H9 (cell line): ENCODE measurements around the gene NPHP4. TPM values are rescaled to one million over a fixed set of nuclear protein-coding genes. Genes with fewer than 3 reads are reported as not detected.

ENCODE experiments used
- DNase-seq: peaks from one replicate; pipeline ENCODE4 v3.0.0-alpha.2; 2017
- H2AFZ ChIP-seq: one replicate; pipeline ENCODE4 v1.6.1; 2013; ENCODE audit warnings: mild to moderate bottlenecking, low read length, control low read depth, moderate library complexity
- H2AK5ac ChIP-seq: 2 replicates; pipeline ENCODE4 v1.6.1; 2013; ENCODE audit warnings: low read length, control low read depth, mixed read lengths; ENCODE audit not compliant: insufficient read length
- H2BK120ac ChIP-seq: one replicate; pipeline ENCODE4 v1.6.1; 2013; ENCODE audit warnings: low read depth, mild to moderate bottlenecking, low read length, control low read depth, inconsistent platforms; ENCODE audit not compliant: poor library complexity, severe bottlenecking
- H2BK12ac ChIP-seq: 2 replicates; pipeline ENCODE4 v1.6.1; 2013; ENCODE audit warnings: low read length, control low read depth, mixed read lengths, low read depth; ENCODE audit not compliant: insufficient read length
- H2BK15ac ChIP-seq: 2 replicates; pipeline ENCODE4 v1.6.1; 2013; ENCODE audit warnings: low read depth, low read length, control low read depth
- H2BK20ac ChIP-seq: one replicate; pipeline ENCODE4 v1.6.1; 2013; ENCODE audit warnings: low read depth, mild to moderate bottlenecking, low read length, control low read depth, inconsistent platforms; ENCODE audit not compliant: poor library complexity, severe bottlenecking
- H2BK5ac ChIP-seq: 2 replicates; pipeline ENCODE4 v1.6.1; 2013; ENCODE audit warnings: low read length, control low read depth, mixed read lengths; ENCODE audit not compliant: insufficient read length
- H3K14ac ChIP-seq: 2 replicates; pipeline ENCODE4 v1.6.1; 2013; ENCODE audit warnings: low read length, control low read depth; ENCODE audit not compliant: insufficient read depth
- H3K18ac ChIP-seq: 2 replicates; pipeline ENCODE4 v1.6.1; 2013; ENCODE audit warnings: low read depth, mild to moderate bottlenecking, mixed read lengths, low read length, control low read depth; ENCODE audit not compliant: insufficient read length
- H3K23ac ChIP-seq: 2 replicates; pipeline ENCODE4 v1.6.1; 2013; ENCODE audit warnings: low read length, control low read depth, mixed read lengths, low read depth; ENCODE audit not compliant: insufficient read length
- H3K23me2 ChIP-seq: 2 replicates; pipeline ENCODE4 v1.6.1; 2013; ENCODE audit warnings: low read depth, mild to moderate bottlenecking, mixed read lengths, low read length, control low read depth; ENCODE audit not compliant: insufficient read length, poor library complexity, severe bottlenecking
- H3K27ac ChIP-seq: 2 replicates; pipeline ENCODE4 v1.5.1; 2013; ENCODE audit warnings: low read length, control low read depth, mixed read lengths, low read depth; ENCODE audit not compliant: insufficient read length
- H3K27me3 ChIP-seq: 2 replicates; pipeline ENCODE4 v1.6.1; 2013; ENCODE audit warnings: low read length, control low read depth, inconsistent platforms; ENCODE audit not compliant: insufficient read depth
- H3K4ac ChIP-seq: 2 replicates; pipeline ENCODE4 v1.6.1; 2013; ENCODE audit warnings: low read depth, mild to moderate bottlenecking, control low read depth, inconsistent platforms, low read length, moderate library complexity
- H3K4me1 ChIP-seq: 2 replicates; pipeline ENCODE4 v1.6.1; 2013; ENCODE audit warnings: low read length, control low read depth, inconsistent platforms; ENCODE audit not compliant: insufficient read depth
- H3K4me2 ChIP-seq: 2 replicates; pipeline ENCODE4 v1.6.1; 2013; ENCODE audit warnings: low read length, control low read depth, mixed read lengths; ENCODE audit not compliant: insufficient read length, insufficient read depth
- H3K56ac ChIP-seq: 2 replicates; pipeline ENCODE4 v1.6.1; 2013; ENCODE audit warnings: low read depth, mild to moderate bottlenecking, mixed read lengths, low read length, control low read depth; ENCODE audit not compliant: insufficient read length
- H3K79me1 ChIP-seq: 2 replicates; pipeline ENCODE4 v1.6.1; 2013; ENCODE audit warnings: low read depth, mild to moderate bottlenecking, moderate library complexity, low read length, control low read depth, inconsistent platforms; ENCODE audit not compliant: insufficient read depth, poor library complexity, severe bottlenecking
- H3K79me2 ChIP-seq: 2 replicates; pipeline ENCODE4 v1.6.1; 2013; ENCODE audit warnings: low read length, control low read depth, inconsistent platforms; ENCODE audit not compliant: insufficient read depth
- H3K9ac ChIP-seq: 2 replicates; pipeline ENCODE4 v1.6.1; 2013; ENCODE audit warnings: low read length, control low read depth, mixed read lengths; ENCODE audit not compliant: insufficient read length; ENCODE audit errors: extremely low read depth
- H3K9me3 ChIP-seq: one replicate; pipeline ENCODE4 v1.6.1; 2013; ENCODE audit warnings: low read depth, low read length, inconsistent platforms; ENCODE audit not compliant: control insufficient read depth
- H3T11ph ChIP-seq: one replicate; pipeline ENCODE4 v1.6.1; 2013; ENCODE audit warnings: mild to moderate bottlenecking, low read length, control low read depth, inconsistent platforms
- H4K20me1 ChIP-seq: one replicate; pipeline ENCODE4 v1.6.1; 2013; ENCODE audit not compliant: control insufficient read depth, insufficient read length, insufficient read depth
- H4K5ac ChIP-seq: 2 replicates; pipeline ENCODE4 v1.6.1; 2013; ENCODE audit warnings: low read depth, mild to moderate bottlenecking, mixed read lengths, low read length, control low read depth; ENCODE audit not compliant: insufficient read length
- H4K8ac ChIP-seq: replicated peaks from 2 replicates; pipeline ENCODE4 v1.6.1; 2013; ENCODE audit warnings: low read length, control low read depth, mixed read lengths, low read depth; ENCODE audit not compliant: insufficient read length
- H4K91ac ChIP-seq: 2 replicates; pipeline ENCODE4 v1.6.1; 2013; ENCODE audit warnings: low read depth, mild to moderate bottlenecking, moderate library complexity, mixed read lengths, low read length, control low read depth; ENCODE audit not compliant: insufficient read length
- H3K27ac Mint-ChIP-seq, 3 experiments: 2 replicates in 2 of 3; 3 replicates in 1 of 3; pipeline ENCODE4 v1.8.0; 2020 to 2021; ENCODE audit warnings: mixed read lengths in 3 of 3, mild to moderate bottlenecking in 1 of 3, moderate library complexity in 1 of 3
- H3K27me3 Mint-ChIP-seq: 2 replicates; pipeline ENCODE4 v1.8.0; 2021; ENCODE audit warnings: low read depth, mild to moderate bottlenecking, moderate library complexity, mixed read lengths
- H3K36me3 Mint-ChIP-seq, 3 experiments: 2 replicates in 2 of 3; 3 replicates in 1 of 3; pipeline ENCODE4 v1.8.0; 2020 to 2021; ENCODE audit warnings: low read depth in 3 of 3, mixed read lengths in 3 of 3; ENCODE audit not compliant: insufficient read depth in 1 of 3
- H3K4me1 Mint-ChIP-seq, 2 experiments: 2 replicates each; pipeline ENCODE4 v1.8.0; 2020; ENCODE audit warnings: mixed read lengths in 2 of 2
- H3K4me3 Mint-ChIP-seq, 2 experiments: 2 replicates in 1 of 2; 3 replicates in 1 of 2; pipeline ENCODE4 v1.8.0; 2020 to 2021; ENCODE audit warnings: mild to moderate bottlenecking in 2 of 2, mixed read lengths in 2 of 2, moderate library complexity in 1 of 2
- H3K9me3 Mint-ChIP-seq, 2 experiments: 2 replicates in 1 of 2; 3 replicates in 1 of 2; pipeline ENCODE4 v1.8.0; 2020; ENCODE audit warnings: mild to moderate bottlenecking in 2 of 2, mixed read lengths in 2 of 2, moderate library complexity in 1 of 2
- CTCF ChIP-seq: fragments of 200-600 bp; sonication (generic); conservative IDR thresholded peaks from 3 replicates; pipeline ENCODE4 v1.8.0; 2021; ENCODE audit warnings: antibody characterized with exemption, mild to moderate bottlenecking
- WGBS: extraction: QIAGEN DNeasy Blood & Tissue Kit; methylation state at CpG from one replicate; pipeline ENCODE4 v1.1.7; 2013; ENCODE audit warnings: missing lambda C conversion rate, low lambda C conversion rate, mixed read lengths; ENCODE audit not compliant: insufficient read length; ENCODE audit errors: extremely low coverage; 5-methylcytosine and 5-hydroxymethylcytosine counted together
- total RNA-seq: library from RNA; stranded (reverse); gene quantifications from 2 replicates; pipeline ENCODE4 v1.2.1, GENCODE V29; 2021

Gene NPHP4
- total RNA-seq, 1 experiment from 2014 or later, result 17.6 TPM

- Histone ChIP-seq H2BK5ac (no peak overlapping the region), H2BK120ac (no peak overlapping the region), H3K56ac (no peak overlapping the region), H3K23me2 (no peaks in the 10 kb centered on the region), H2AK5ac (no peak overlapping the region), H3K4me1 (peaks cover 6% of the 10 kb centered on the region; the same call in 1 of the 2 replicates), H3K18ac (no peak overlapping the region), H3K79me1 (no peaks in the 10 kb centered on the region), H2AFZ (no peak overlapping the region), H4K20me1 (no peaks in the 10 kb centered on the region), H2BK12ac (no peak overlapping the region), H3K23ac (no peak overlapping the region), H3K27me3 (no peaks in the 10 kb centered on the region), H3K9me3 (no peaks in the 10 kb centered on the region), H2BK20ac (no peak overlapping the region), H2BK15ac (no peak overlapping the region), H3K4me2 (no peak overlapping the region), H4K8ac (no peak overlapping the region), H3K79me2 (no peaks in the 10 kb centered on the region), H3K27ac (no peak overlapping the region), H3K4ac (no peak overlapping the region), H3K9ac (no peak overlapping the region), H4K5ac (no peak overlapping the region), H4K91ac (no peak overlapping the region), H3T11ph (no peak overlapping the region), H3K14ac (no peak overlapping the region)
- Mint-ChIP-seq H3K4me1 (peaks cover 36 to 44% of the 10 kb centered on the region in 2 experiments), H3K9me3 (peaks cover 6% of the 10 kb centered on the region in 2 experiments; a peak in 4 of 5 replicates), H3K36me3 (peaks cover 5 to 6% (median 6%) of the 10 kb centered on the region in 3 experiments; a peak in 6 of 7 replicates), H3K27ac (no peak overlapping the region), H3K4me3 (no peak overlapping the region), H3K27me3 (peaks cover 10% of the 10 kb centered on the region)
- no peak for TF ChIP-seq CTCF
- WGBS, result no CpG with 5 or more reads among the region's 14 CpGs
- DNase-seq, result no peak
These were observed 158.3 kb downstream of the NPHP4 start for GRCh38 chr1:5833911-5834310.
